Neural cell (in vitro differentiated cells): Measurements from ENCODE around the gene NCAM1. TPM values are rescaled to one million over a fixed set of nuclear protein-coding genes. Genes with fewer than 3 reads are reported as not detected.

Source experiments
- H2AFZ ChIP-seq: fragments of 200-600, 300-800 bp; sonication (generic), shearing (Covaris generic); 2 replicates; pipeline ENCODE4 v1.6.0; 2014; ENCODE audit warnings: low read depth, mild to moderate bottlenecking, antibody characterized with exemption, low read length, moderate library complexity
- H3F3A ChIP-seq: fragments of 200-600 bp; shearing (Covaris generic); 2 replicates; pipeline ENCODE4 v1.6.1; 2016; ENCODE audit warnings: mild to moderate bottlenecking, moderate library complexity, mixed read lengths, antibody characterized with exemption, low read length; ENCODE audit not compliant: insufficient read depth, poor library complexity, severe bottlenecking
- H3K27ac ChIP-seq: fragments of 200-600, 300-800 bp; sonication (generic), shearing (Covaris generic); 2 replicates; pipeline ENCODE4 v1.5.1; 2014; ENCODE audit warnings: mild to moderate bottlenecking, low read length, moderate library complexity
- H3K27me3 ChIP-seq: fragments of 300-800, 200-600 bp; sonication (generic), shearing (Covaris generic); 2 replicates; pipeline ENCODE4 v1.6.0; 2014; ENCODE audit warnings: mild to moderate bottlenecking, low read depth, low read length, moderate library complexity; ENCODE audit not compliant: insufficient read depth
- H3K36me3 ChIP-seq: fragments of 300-800, 200-600 bp; sonication (generic), shearing (Covaris generic); 2 replicates; pipeline ENCODE4 v1.5.1; 2014; ENCODE audit warnings: mild to moderate bottlenecking, antibody characterized with exemption, low read length, moderate library complexity; ENCODE audit not compliant: insufficient read depth
- H3K4me2 ChIP-seq: fragments of 300-800, 200-600 bp; sonication (generic), shearing (Covaris generic); 2 replicates; pipeline ENCODE4 v1.6.0; 2014; ENCODE audit warnings: mild to moderate bottlenecking, low read length
- H3K4me3 ChIP-seq: fragments of 300-800, 200-600 bp; sonication (generic), shearing (Covaris generic); 2 replicates; pipeline ENCODE4 v1.5.1; 2014; ENCODE audit warnings: mild to moderate bottlenecking, low read length, moderate library complexity
- H3K79me2 ChIP-seq: fragments of 200-600 bp; shearing (Covaris generic); replicated peaks from 2 replicates; pipeline ENCODE4 v1.6.0; 2014; ENCODE audit warnings: mild to moderate bottlenecking, low read length, moderate library complexity; ENCODE audit not compliant: insufficient read depth
- H3K9ac ChIP-seq: fragments of 300-800, 200-600 bp; sonication (generic), shearing (Covaris generic); 2 replicates; pipeline ENCODE4 v1.6.1; 2016; ENCODE audit warnings: mild to moderate bottlenecking, low read length, mixed read lengths
- H3K9me2 ChIP-seq: fragments of 200-600 bp; shearing (Covaris generic); 2 replicates; pipeline ENCODE4 v1.6.1; 2016; ENCODE audit warnings: mild to moderate bottlenecking, low read length, mixed read lengths; ENCODE audit not compliant: insufficient read depth
- H3K9me3 ChIP-seq: fragments of 200-600, 300-800 bp; sonication (generic), shearing (Covaris generic); 2 replicates; pipeline ENCODE4 v1.6.1; 2016; ENCODE audit warnings: mild to moderate bottlenecking, mixed run types, low read length, moderate library complexity, mixed read lengths
- H4K20me1 ChIP-seq: fragments of 200-600 bp; shearing (Covaris generic); 2 replicates; pipeline ENCODE4 v1.6.1; 2016; ENCODE audit warnings: mild to moderate bottlenecking, mixed run types; ENCODE audit not compliant: insufficient read depth
- CTCF ChIP-seq: fragments of 450-650 bp; IDR thresholded peaks from 2 replicates; pipeline ENCODE4 v1.5.1; 2014; ENCODE audit warnings: antibody characterized with exemption, mild to moderate bottlenecking, moderate library complexity; ENCODE audit not compliant: poor library complexity, severe bottlenecking
- EP300 ChIP-seq: fragments of 450-650 bp; conservative IDR thresholded peaks from 2 replicates; pipeline ENCODE4 v1.6.1; 2014; ENCODE audit warnings: antibody characterized with exemption, mild to moderate bottlenecking, moderate library complexity; ENCODE audit not compliant: poor library complexity, severe bottlenecking
- EZH2 ChIP-seq: fragments of 200-600, 300-800 bp; shearing (Covaris generic), sonication (generic); IDR thresholded peaks from 2 replicates; pipeline ENCODE4 v1.6.1; 2014; ENCODE audit warnings: antibody characterized with exemption, low read length, borderline replicate concordance, mild to moderate bottlenecking; ENCODE audit not compliant: insufficient read depth, poor library complexity, severe bottlenecking
- MXI1 ChIP-seq: fragments of 450-650 bp; conservative IDR thresholded peaks from 2 replicates; pipeline ENCODE4 v1.6.1; 2014; ENCODE audit warnings: antibody characterized with exemption, mild to moderate bottlenecking; ENCODE audit not compliant: poor library complexity, severe bottlenecking
- POLR2AphosphoS5 ChIP-seq: IDR thresholded peaks from 2 replicates; pipeline ENCODE4 v1.6.1; 2012
- RAD21 ChIP-seq: fragments of 450-650 bp; conservative IDR thresholded peaks from 2 replicates; pipeline ENCODE4 v1.6.1; 2014; ENCODE audit warnings: antibody characterized with exemption, mild to moderate bottlenecking, moderate library complexity
- REST ChIP-seq: IDR thresholded peaks from 2 replicates; pipeline ENCODE4 v1.6.1; 2012; ENCODE audit warnings: borderline replicate concordance
- SMC3 ChIP-seq: fragments of 450-650 bp; conservative IDR thresholded peaks from 2 replicates; pipeline ENCODE4 v1.6.1; 2014; ENCODE audit warnings: antibody characterized with exemption, mild to moderate bottlenecking, moderate library complexity; ENCODE audit not compliant: poor library complexity
- TAF1 ChIP-seq: IDR thresholded peaks from 2 replicates; pipeline ENCODE4 v1.6.1; 2012; ENCODE audit warnings: low read depth
- polyA plus RNA-seq: library from polyadenylated mRNA; depleted of rRNA; stranded (reverse); fragments of >200 nt; gene quantifications from 2 replicates; pipeline ENCODE4 v1.2.3, GENCODE V29; 2014

The NCAM1 gene
- polyA plus RNA-seq, 1 donor from 2014 or later, result 120 TPM

DNA sequence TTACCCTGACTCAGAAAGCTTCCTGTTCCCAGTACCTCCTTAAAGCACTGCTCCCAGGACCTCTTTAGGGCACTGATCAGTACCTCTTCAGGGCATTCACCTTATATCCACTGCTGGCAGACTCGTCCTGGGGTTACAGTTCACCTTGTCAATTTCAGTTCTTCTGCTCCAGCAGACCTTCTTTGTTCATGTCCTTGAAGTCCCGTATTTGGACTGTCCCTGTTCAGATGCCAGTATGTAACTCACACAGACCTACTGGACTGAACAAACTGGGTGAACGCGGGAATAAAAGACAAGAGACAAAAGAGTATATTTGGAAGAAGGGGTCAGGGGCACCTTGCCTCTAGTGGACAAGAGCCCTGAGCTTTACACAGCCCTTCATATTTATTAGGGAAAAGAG, 31.8 kb upstream of the NCAM1 start:
- Histone ChIP-seq H3K4me3 (no peak overlapping the region), H3K36me3 (no peaks in the 10 kb centered on the region), H2AFZ (no peak overlapping the region), H3F3A (no peaks in the 10 kb centered on the region), H3K9ac (no peak overlapping the region), H3K4me2 (no peak overlapping the region), H3K27ac (no peak overlapping the region), H3K79me2 (no peaks in the 10 kb centered on the region), H3K9me3 (no peaks in the 10 kb centered on the region), H3K27me3 (no peaks in the 10 kb centered on the region), H3K9me2 (no peaks in the 10 kb centered on the region), H4K20me1 (no peaks in the 10 kb centered on the region)
- no peak for TF ChIP-seq EZH2
- TF ChIP-seq RAD21, result no peak
- no peak for TF ChIP-seq TAF1
- TF ChIP-seq REST, result no peak
- TF ChIP-seq MXI1, result no peak
- TF ChIP-seq POLR2AphosphoS5, result no peak

DNA sequence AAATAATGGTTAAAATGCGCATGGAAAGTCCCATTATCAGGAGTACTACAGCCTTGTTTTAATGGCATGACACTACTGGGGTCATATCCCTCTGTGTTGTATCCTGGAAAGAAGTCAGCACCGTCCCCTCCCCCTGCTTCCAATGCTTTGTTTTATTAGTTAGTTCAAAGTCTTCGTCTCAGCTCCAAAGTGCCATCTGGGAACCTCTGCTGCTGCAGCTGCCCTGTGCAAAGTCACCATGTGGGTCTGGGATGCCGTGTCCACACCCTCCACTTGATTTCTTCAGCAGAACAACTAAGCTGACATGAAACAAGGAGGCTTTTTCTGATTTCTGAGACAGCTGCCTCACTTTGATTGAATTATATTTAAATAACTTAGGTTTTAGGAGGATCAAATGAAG, 29.5 kb upstream of the NCAM1 start:
- H3K27me3 ChIP-seq, result no peaks in the 10 kb centered on the region
- H3K9me2 ChIP-seq, result no peaks in the 10 kb centered on the region
- no peak overlapping the region for H3K9ac ChIP-seq
- H2AFZ ChIP-seq, result no peak overlapping the region
- no peaks in the 10 kb centered on the region for H3K79me2 ChIP-seq
- H3K4me2 ChIP-seq, result no peak overlapping the region
- H4K20me1 ChIP-seq, result no peaks in the 10 kb centered on the region
- H3K27ac ChIP-seq, result no peak overlapping the region
- H3K4me3 ChIP-seq, result no peak overlapping the region
- H3K9me3 ChIP-seq, result no peaks in the 10 kb centered on the region
- H3F3A ChIP-seq, result no peaks in the 10 kb centered on the region
- TF ChIP-seq REST (no peak), MXI1 (no peak)
- no peaks in the 10 kb centered on the region for H3K36me3 ChIP-seq

DNA sequence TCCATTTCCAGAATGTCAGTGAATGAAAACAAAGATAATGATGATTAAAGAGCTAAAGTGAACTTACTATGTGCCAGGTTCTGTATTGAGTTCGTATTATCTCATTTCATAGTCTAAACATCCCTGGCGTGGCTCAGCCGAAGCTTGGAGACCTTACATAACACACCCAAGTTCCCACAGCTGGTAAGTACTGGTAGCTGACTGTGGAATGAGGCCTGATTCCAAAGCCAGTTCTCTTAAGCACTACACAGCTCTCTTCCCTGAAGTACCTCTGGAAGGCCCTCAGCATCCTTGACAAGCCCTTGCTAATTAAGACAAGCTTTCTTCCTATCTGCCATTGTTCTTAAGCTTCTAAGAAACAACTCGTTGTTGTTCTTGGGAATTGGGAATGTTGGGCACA, 28.6 kb upstream of the NCAM1 start:
- no peak overlapping the region for H3K4me2 ChIP-seq
- no peak overlapping the region for H3K27ac ChIP-seq
- no peak overlapping the region for H2AFZ ChIP-seq
- H3K4me3 ChIP-seq, result no peak overlapping the region
- H3K27me3 ChIP-seq, result no peaks in the 10 kb centered on the region
- no peaks in the 10 kb centered on the region for H3F3A ChIP-seq
- TF ChIP-seq TAF1 (no peak), SMC3 (no peak), REST (no peak), POLR2AphosphoS5 (no peak), CTCF (no peak), MXI1 (no peak), RAD21 (no peak), EP300 (no peak), EZH2 (no peak)
- H3K79me2 ChIP-seq, result no peaks in the 10 kb centered on the region
- H3K9me2 ChIP-seq, result no peaks in the 10 kb centered on the region
- H3K9ac ChIP-seq, result no peak overlapping the region
- no peaks in the 10 kb centered on the region for H3K36me3 ChIP-seq
- no peaks in the 10 kb centered on the region for H3K9me3 ChIP-seq
- no peaks in the 10 kb centered on the region for H4K20me1 ChIP-seq
